GM20000 (cell line): ENCODE results near the gene GSTO2.
"Not testable (repeated sequence)": the region's sequence is repeated elsewhere in the genome, so short reads cannot be mapped to it uniquely, and the experiment has no call there.

Source experiments
- DNase-seq: peaks from one replicate; pipeline ENCODE4 v3.0.0; 2012; ENCODE audit warnings: low spot score
- TF ChIP-seq, protein P1 (sequence below): IDR thresholded peaks from 2 replicates; pipeline ENCODE4 v1.5.1; 2012; ENCODE audit warnings: mild to moderate bottlenecking, control low read depth; ENCODE audit errors: extremely low read depth, missing control alignments

Gene GSTO2

DNA sequence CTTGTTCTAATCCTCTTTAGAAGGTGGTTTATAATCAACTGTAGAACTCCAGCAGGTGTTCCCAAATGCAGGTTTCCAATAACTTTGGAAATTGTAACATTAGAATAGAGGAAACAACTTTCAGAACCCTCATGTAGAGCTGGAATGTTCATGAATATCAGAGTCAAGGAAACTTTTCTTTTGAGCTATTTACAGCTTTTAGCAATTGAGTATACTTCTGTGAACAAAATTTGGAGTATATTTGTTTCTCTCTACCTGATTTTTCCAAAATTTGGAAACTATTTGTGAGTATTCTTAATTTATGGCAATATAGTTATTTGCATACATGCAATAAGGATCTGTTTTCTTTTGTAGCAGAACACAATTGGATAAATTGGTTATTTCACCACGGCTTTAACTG lies 34.0 kb upstream of the GSTO2 start:
- TF ChIP-seq, protein P1, sequence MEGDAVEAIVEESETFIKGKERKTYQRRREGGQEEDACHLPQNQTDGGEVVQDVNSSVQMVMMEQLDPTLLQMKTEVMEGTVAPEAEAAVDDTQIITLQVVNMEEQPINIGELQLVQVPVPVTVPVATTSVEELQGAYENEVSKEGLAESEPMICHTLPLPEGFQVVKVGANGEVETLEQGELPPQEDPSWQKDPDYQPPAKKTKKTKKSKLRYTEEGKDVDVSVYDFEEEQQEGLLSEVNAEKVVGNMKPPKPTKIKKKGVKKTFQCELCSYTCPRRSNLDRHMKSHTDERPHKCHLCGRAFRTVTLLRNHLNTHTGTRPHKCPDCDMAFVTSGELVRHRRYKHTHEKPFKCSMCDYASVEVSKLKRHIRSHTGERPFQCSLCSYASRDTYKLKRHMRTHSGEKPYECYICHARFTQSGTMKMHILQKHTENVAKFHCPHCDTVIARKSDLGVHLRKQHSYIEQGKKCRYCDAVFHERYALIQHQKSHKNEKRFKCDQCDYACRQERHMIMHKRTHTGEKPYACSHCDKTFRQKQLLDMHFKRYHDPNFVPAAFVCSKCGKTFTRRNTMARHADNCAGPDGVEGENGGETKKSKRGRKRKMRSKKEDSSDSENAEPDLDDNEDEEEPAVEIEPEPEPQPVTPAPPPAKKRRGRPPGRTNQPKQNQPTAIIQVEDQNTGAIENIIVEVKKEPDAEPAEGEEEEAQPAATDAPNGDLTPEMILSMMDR = no peak
- DNase-seq = no peak

DNA sequence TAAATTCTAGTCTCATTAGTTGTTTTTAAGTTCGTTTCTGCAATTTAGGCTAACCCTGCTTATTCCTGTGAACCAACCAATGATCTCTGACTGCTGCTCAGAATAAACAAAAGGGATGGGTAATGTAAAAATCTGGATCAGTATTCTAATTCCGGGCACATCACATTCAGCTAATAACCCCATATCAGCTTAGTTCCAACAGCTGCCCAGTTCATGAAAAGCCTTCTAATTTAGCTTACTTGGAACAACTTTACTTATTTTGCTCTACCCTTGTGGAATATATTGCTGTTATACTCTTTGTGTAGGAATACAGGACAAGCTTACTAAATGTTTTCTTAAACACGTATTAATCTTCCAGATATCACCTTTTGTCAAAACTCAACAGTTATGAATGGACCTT lies 33.2 kb upstream of the GSTO2 start:
- TF ChIP-seq, protein P1 = no peak
- no peak for DNase-seq

DNA sequence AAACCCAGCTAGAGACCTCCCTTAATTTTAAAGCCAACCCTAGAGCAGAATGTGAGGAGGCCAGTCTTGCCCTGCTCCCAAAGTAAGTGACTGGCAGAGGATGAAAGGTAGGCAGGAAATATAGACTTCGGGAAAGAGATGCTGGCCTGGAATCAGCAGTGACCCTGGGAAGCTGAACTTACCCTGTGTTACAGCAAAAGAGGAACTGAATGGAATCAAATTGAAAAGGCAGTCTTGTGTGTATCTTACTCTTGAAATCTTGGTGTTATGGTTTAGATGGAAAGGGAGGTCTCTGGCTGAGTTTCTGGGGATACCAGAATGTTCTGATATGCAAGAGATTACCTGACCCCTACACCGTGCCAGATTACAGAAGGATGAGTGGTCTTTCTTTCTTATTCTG lies 28.9 kb upstream of the GSTO2 start:
- TF ChIP-seq, protein P1 = no peak
- DNase-seq = no peak

DNA sequence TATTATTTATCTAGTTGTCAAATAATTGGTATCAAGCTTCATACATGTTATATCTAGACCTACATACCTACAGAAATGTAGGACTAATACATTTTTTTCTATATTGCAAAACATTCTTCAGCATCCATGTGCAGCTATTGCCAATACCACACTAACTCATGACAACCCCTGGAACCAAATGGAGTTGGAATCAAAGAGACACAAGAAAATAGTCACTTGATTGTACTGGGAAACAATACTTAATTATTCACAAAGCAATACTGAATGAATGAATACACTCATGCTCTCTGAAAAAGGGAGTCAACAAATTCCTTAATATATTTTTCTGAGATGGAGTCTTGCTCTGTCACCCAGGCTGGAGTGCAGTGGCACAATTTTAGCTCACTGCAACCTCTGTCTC lies 26.4 kb upstream of the GSTO2 start:
- TF ChIP-seq, protein P1 = no peak
- no peak for DNase-seq

DNA sequence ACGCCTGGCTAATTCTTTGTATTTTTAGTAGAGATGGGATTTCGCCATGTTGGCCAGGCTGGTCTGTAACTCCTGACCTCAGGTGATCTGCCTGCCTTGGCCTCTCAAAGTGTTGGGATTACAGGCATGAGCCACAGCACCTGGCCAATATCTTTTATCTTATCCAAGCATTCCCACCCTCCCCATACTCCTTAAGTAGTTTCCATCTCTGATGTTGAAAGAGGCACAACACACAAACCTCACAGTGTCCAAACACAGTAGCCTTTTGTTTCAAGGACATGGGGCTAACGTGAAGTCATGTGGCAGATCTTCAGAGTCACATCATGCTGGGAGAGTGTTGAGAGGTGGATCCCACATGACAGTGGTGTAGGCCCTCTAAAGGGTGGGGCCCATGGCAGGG lies 26.0 kb upstream of the GSTO2 start:
- not testable (repeated sequence) for DNase-seq

DNA sequence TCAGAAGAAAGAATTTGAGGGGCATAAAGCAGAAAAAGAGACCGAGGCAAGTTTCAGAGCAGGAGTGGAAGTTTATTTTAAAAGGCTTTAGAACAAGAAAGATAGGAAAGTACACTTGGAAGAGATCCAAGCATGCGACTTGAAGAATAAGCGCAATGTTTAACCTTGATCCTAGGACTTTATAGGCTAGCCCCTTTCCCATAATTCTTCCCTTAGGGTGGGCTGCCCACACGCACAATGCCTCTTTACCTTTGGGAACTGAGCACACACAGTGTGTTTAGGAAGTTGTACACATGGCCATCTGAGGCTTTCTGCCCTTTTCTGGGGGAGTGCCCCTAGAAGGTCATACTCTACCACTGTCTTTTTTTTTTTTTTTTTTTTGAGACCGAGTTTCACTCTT lies 25.5 kb upstream of the GSTO2 start:
- no peak for DNase-seq
- TF ChIP-seq, protein P1 = no peak

DNA sequence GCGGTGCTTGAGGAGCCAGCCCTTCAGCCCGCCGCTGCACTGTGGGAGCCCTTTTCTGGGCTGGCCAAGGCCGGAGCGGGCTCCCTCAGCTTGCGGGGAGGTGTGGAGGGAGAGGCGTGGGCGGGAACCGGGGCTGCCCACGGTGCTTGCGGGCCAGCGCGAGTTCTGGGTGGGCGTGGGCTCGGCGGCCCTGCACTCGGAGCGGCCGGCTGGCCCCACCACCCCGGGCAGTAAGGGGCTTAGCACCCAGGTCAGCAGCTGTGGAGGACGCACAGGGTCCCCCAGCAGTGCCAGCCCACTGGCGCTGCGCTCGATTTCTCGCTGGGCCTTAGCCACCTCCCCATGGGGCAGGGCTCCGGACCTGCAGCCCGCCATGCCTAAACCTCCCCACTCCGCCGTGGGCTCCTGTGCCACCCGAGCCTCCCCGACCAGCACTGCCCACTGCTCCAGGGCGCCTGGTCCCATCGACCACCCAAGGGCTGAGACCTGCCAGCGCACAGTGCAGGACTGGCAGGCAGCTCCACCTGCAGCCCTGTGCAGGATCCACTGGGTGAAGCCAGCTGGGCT lies 23.8 kb upstream of the GSTO2 start:
- no peak for DNase-seq
- TF ChIP-seq, protein P1 = no peak

DNA sequence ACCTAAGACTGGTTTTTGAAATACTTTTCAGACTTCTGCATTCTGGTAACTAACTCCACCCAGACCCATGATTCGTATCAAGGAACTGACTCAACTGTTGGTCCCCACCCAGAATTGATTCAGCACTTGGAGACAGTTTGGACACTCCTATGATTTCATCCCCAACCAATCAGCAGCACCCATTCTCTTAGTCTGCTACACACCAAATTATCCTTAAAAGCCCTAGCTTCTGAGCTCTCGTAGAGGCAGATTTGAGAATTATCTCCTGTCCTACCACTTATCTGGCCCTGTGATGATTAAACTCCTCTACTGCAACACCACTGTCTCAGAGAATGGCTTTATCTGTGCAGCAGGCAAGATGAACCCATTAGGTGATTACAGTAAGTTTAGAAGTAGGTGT lies 22.0 kb upstream of the GSTO2 start:
- TF ChIP-seq, protein P1 = no peak
- no peak for DNase-seq
